ENCODE results near the gene HS1BP3.

The HS1BP3 gene

GRCh38 chr2:20648206-20648605, 2.7 kb downstream of the HS1BP3 start:
- H3K4me3 ChIP-seq (ENCODE audit: low read depth, low read length), result no peak overlapping the region

GRCh38 chr2:20647738-20648137, 3.2 kb downstream of the HS1BP3 start:
- TF ChIP-seq CTCF (IDR thresholded peaks at IDR 0.05; ENCODE audit: borderline replicate concordance, insufficient read depth, low read depth, low read length), result no peak
- no peak overlapping the region for H3K4me3 ChIP-seq (ENCODE audit: low read depth, low read length)

More at GRCh38 chr2:20648206-20648605, 2.7 kb downstream of the HS1BP3 start:
- TF ChIP-seq CTCF (IDR thresholded peaks at IDR 0.05; ENCODE audit: borderline replicate concordance, insufficient read depth, low read depth, low read length), result no peak

GRCh38 chr2:20647211-20647610, 3.7 kb downstream of the HS1BP3 start:
- no peak overlapping the region for H3K4me3 ChIP-seq (ENCODE audit: low read depth, low read length)
- no peak for TF ChIP-seq CTCF (IDR thresholded peaks at IDR 0.05; ENCODE audit: borderline replicate concordance, insufficient read depth, low read depth, low read length)

- no peak overlapping the region for H3K4me3 ChIP-seq (ENCODE audit: low read depth, low read length)
- no peak for TF ChIP-seq CTCF (IDR thresholded peaks at IDR 0.05; ENCODE audit: borderline replicate concordance, insufficient read depth, low read depth, low read length)
Observed at GRCh38 chr2:20646446-20646845, 4.5 kb downstream of the HS1BP3 start.

GRCh38 chr2:20645761-20646160, 5.1 kb downstream of the HS1BP3 start:
- TF ChIP-seq CTCF (IDR thresholded peaks at IDR 0.05; ENCODE audit: borderline replicate concordance, insufficient read depth, low read depth, low read length), result no peak
- H3K4me3 ChIP-seq (ENCODE audit: low read depth, low read length), result no peak overlapping the region

- TF ChIP-seq CTCF (IDR thresholded peaks at IDR 0.05; ENCODE audit: borderline replicate concordance, insufficient read depth, low read depth, low read length), result no peak
- no peak overlapping the region for H3K4me3 ChIP-seq (ENCODE audit: low read depth, low read length)
Observed at GRCh38 chr2:20645301-20645701, 5.6 kb downstream of the HS1BP3 start.

GRCh38 chr2:20643826-20644225, 7.1 kb downstream of the HS1BP3 start:
- no peak overlapping the region for H3K4me3 ChIP-seq (ENCODE audit: low read depth, low read length)
- no peak for TF ChIP-seq CTCF (IDR thresholded peaks at IDR 0.05; ENCODE audit: borderline replicate concordance, insufficient read depth, low read depth, low read length)
